Measurements from ENCODE around the gene DIPK2B. TPM values are rescaled to one million over a fixed set of nuclear protein-coding genes. Genes with fewer than 3 reads are reported as not detected.

The DIPK2B gene
- polyA plus RNA-seq, 1 experiment = not detected

GRCh38 chrX:45154033-45154360, 46.7 kb downstream of the DIPK2B start:
- Histone ChIP-seq H3K36me3 (ENCODE audit: control insufficient read depth, insufficient read depth, low read length) (no peaks in the 10 kb centered on the region), H3K4me3 (ENCODE audit: low read depth, low read length) (no peak overlapping the region), H3K27me3 (ENCODE audit: control insufficient read depth, insufficient read depth, low read length) (no peaks in the 10 kb centered on the region)
- ChIA-PET POLR2A (no interaction called here), CTCF (no interaction called here)
- TF ChIP-seq CTCF (IDR thresholded peaks at IDR 0.05; ENCODE audit: insufficient read depth, low read depth, low read length) = no peak
- no peak for DNase-seq (ENCODE audit: low read depth)

Data from BJ (cell line).